Endothelial cell of umbilical vein (primary cell): Measurements from ENCODE around the gene ELMO2. TPM values are rescaled to one million over a fixed set of nuclear protein-coding genes. Genes with fewer than 3 reads are reported as not detected.

Source experiments
- BruUV-seq: library from RNA; stranded (reverse); fragments of 400-500 nt; replicated peaks from 2 replicates; lab custom pipeline; 2021; lab: Mats Ljungman, UMichigan
- CTCF ChIA-PET: fragments of 300-600, 350-600 bp; sonication (Branson Sonifier 250); formaldehyde crosslinking; loops from one replicate; lab custom pipeline; 2021; ENCODE audit warnings: antibody characterized with exemption, inconsistent platforms; lab: Charles Lee
- POLR2A ChIA-PET: fragments of 300-600, 350-600 bp; sonication (Branson Sonifier 250); formaldehyde crosslinking; loops from one replicate; lab custom pipeline; 2021; ENCODE audit warnings: antibody characterized with exemption, inconsistent platforms; lab: Charles Lee
- DNase-seq: peaks from one replicate; pipeline ENCODE4 v3.0.0-alpha.2; 2011; ENCODE audit warnings: low read depth, low spot score
- FAIRE-seq: peaks from 2 replicates; lab custom pipeline; 2011; peaks lifted over from hg19 to GRCh38; lab: Jason Lieb, UNC
- H2AFZ ChIP-seq: 2 replicates; pipeline ENCODE4 v1.6.0; 2012; ENCODE audit warnings: low read depth, low read length, control low read depth, inconsistent platforms
- H3K27ac ChIP-seq: 2 replicates; pipeline ENCODE4 v1.5.1; 2011; ENCODE audit warnings: low read depth, mild to moderate bottlenecking, control low read depth, low read length, moderate library complexity; ENCODE audit not compliant: insufficient read depth
- H3K27me3 ChIP-seq, 2 experiments: 2 replicates each; pipeline versions ENCODE4 v1.6.0 to v1.6.1; 2011; ENCODE audit warnings: low read length in 2 of 2, mixed read lengths in 1 of 2; ENCODE audit not compliant: control insufficient read depth in 2 of 2, insufficient read depth in 2 of 2
- H3K36me3 ChIP-seq, 2 experiments: 2 replicates in 1 of 2; 3 replicates in 1 of 2; pipeline ENCODE4 v1.5.1; 2011; ENCODE audit warnings: low read length in 2 of 2, mild to moderate bottlenecking in 1 of 2, moderate library complexity in 1 of 2; ENCODE audit not compliant: control insufficient read depth in 2 of 2, insufficient read depth in 2 of 2; ENCODE audit errors: extremely low read depth in 1 of 2
- H3K4me1 ChIP-seq: 3 replicates; pipeline ENCODE4 v1.5.1; 2011; ENCODE audit warnings: mild to moderate bottlenecking, low read length; ENCODE audit not compliant: control insufficient read depth, insufficient read depth; ENCODE audit errors: extremely low read depth
- H3K4me2 ChIP-seq: 2 replicates; pipeline ENCODE4 v1.6.1; 2011; ENCODE audit warnings: low read length, control low read depth, mixed read lengths; ENCODE audit not compliant: insufficient read depth
- H3K4me3 ChIP-seq, 3 experiments: fragments of 200-600 bp in 1 of 3; sonication (generic), shearing (Covaris generic) in 1 of 3; replicated peaks in 1 of 3; 2 replicates each; pipeline ENCODE4 v1.5.1; 2011 to 2016; ENCODE audit warnings: control low read depth in 3 of 3, low read length in 3 of 3, mild to moderate bottlenecking in 2 of 3, inconsistent platforms in 1 of 3, low read depth in 1 of 3, moderate library complexity in 1 of 3; ENCODE audit not compliant: insufficient read depth in 1 of 3
- H3K79me2 ChIP-seq: 2 replicates; pipeline ENCODE4 v1.6.0; 2012; ENCODE audit warnings: low read length, inconsistent platforms; ENCODE audit not compliant: control insufficient read depth, insufficient read depth
- H3K9ac ChIP-seq: replicated peaks from 2 replicates; pipeline ENCODE3; 2011; ENCODE audit warnings: low read length, control low read depth; ENCODE audit not compliant: insufficient read depth; ENCODE audit errors: extremely low read depth
- H3K9me1 ChIP-seq: replicated peaks from 3 replicates; pipeline ENCODE4 v1.6.0; 2011; ENCODE audit warnings: mild to moderate bottlenecking, low read length; ENCODE audit not compliant: control insufficient read depth, insufficient read depth; ENCODE audit errors: extremely low read depth
- H3K9me3 ChIP-seq: replicated peaks from 2 replicates; pipeline ENCODE4 v1.5.1; 2012; ENCODE audit warnings: low read length, inconsistent platforms; ENCODE audit not compliant: control insufficient read depth, insufficient read depth
- H4K20me1 ChIP-seq: replicated peaks from 2 replicates; pipeline ENCODE3; 2011; ENCODE audit warnings: mild to moderate bottlenecking, low read length; ENCODE audit not compliant: control insufficient read depth, insufficient read depth; ENCODE audit errors: extremely low read depth
- GATA2 ChIP-seq: IDR thresholded peaks from 2 replicates; pipeline ENCODE4 v1.7.0; 2011; ENCODE audit warnings: low read depth, mild to moderate bottlenecking, moderate library complexity, mixed read lengths, low read length; ENCODE audit not compliant: insufficient read length, insufficient read depth
- dilution Hi-C: fragments of 300-500 bp; cut with MboI; formaldehyde crosslinking; loops from one replicate; pipeline ENCODE4 v1.15.0; 2019; ENCODE audit warnings: low sequenced_read_pairs; ENCODE audit not compliant: extremely low pct_ligation_motif_present
- intact Hi-C: fragments of 100-400 bp; cut with micrococcal nuclease; formaldehyde crosslinking; loops from one replicate; pipeline ENCODE4 v1.10.0; 2022
- polyA plus RNA-seq, 4 experiments: library from polyadenylated mRNA; depleted of rRNA in 3 of 4; stranded (reverse) in 3 of 4; unstranded in 1 of 4; fragments of >200 nt; gene quantifications; 2 replicates each; pipeline versions ENCODE4 v1.2.1 to v1.2.3, GENCODE V29; 2011 to 2012; ENCODE audit warnings: missing spikeins in 1 of 4
- total RNA-seq: library from RNA; stranded (reverse); gene quantifications from 2 replicates; pipeline ENCODE4 v1.2.3, GENCODE V29; 2021
- TF ChIP-seq, protein P1 (sequence below), 2 donors: IDR thresholded peaks; 1 replicate in 1 of 2; 2 replicates in 1 of 2; pipeline ENCODE4 v1.5.1; 2011; ENCODE audit warnings: low read length in 2 of 2, mild to moderate bottlenecking in 2 of 2, moderate library complexity in 2 of 2, control low read depth in 1 of 2, inconsistent platforms in 1 of 2, low read depth in 1 of 2; ENCODE audit not compliant: insufficient read depth in 1 of 2; ENCODE audit errors: extremely low read depth in 1 of 2
- TF ChIP-seq, protein P2 (sequence below): IDR thresholded peaks from 2 replicates; pipeline ENCODE4 v1.6.1; 2011; ENCODE audit not compliant: insufficient read depth, insufficient read length

ELMO2 gene
- total and polyA plus RNA-seq, 2 donors (not counting 3 experiments of a cell fraction or from before 2014, with no cell fraction given) = 35.1 to 43.5 TPM

GRCh38 chr20:46407671-46407996 lies 1.2 kb upstream of the ELMO2 start:
- peaks cover 2 to 10% of the 10 kb centered on the region in 2 experiments for H3K27me3 ChIP-seq
- FAIRE-seq = no peak
- TF ChIP-seq, protein P1, sequence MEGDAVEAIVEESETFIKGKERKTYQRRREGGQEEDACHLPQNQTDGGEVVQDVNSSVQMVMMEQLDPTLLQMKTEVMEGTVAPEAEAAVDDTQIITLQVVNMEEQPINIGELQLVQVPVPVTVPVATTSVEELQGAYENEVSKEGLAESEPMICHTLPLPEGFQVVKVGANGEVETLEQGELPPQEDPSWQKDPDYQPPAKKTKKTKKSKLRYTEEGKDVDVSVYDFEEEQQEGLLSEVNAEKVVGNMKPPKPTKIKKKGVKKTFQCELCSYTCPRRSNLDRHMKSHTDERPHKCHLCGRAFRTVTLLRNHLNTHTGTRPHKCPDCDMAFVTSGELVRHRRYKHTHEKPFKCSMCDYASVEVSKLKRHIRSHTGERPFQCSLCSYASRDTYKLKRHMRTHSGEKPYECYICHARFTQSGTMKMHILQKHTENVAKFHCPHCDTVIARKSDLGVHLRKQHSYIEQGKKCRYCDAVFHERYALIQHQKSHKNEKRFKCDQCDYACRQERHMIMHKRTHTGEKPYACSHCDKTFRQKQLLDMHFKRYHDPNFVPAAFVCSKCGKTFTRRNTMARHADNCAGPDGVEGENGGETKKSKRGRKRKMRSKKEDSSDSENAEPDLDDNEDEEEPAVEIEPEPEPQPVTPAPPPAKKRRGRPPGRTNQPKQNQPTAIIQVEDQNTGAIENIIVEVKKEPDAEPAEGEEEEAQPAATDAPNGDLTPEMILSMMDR (IDR thresholded peaks at IDR 0.05; ENCODE audit: extremely low read depth in 1 of 2, insufficient read depth in 1 of 2, low read depth in 1 of 2, low read length in 2 of 2) = no peak
- TF ChIP-seq, protein P2, sequence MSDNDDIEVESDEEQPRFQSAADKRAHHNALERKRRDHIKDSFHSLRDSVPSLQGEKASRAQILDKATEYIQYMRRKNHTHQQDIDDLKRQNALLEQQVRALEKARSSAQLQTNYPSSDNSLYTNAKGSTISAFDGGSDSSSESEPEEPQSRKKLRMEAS = no peak
- no peak for TF ChIP-seq GATA2
- no peak overlapping the region for H3K4me2 ChIP-seq
- no peak overlapping the region for H3K9ac ChIP-seq
- no peaks in the 10 kb centered on the region for H4K20me1 ChIP-seq
- BruUV-seq = no TSS peak
- ChIA-PET POLR2A (no interaction called here), CTCF (interaction anchor here (0.6 to 3.7 kb wide), 6 partner anchors 59 to 608 kb away, joined by 3 to 32 read pairs (median 4); no protein-coding TSS in a partner anchor)
- no peak overlapping the region for H2AFZ ChIP-seq
- peaks cover 13% of the 10 kb centered on the region for H3K4me1 ChIP-seq
- H3K4me3 ChIP-seq = no peak overlapping the region
- H3K9me3 ChIP-seq = no peaks in the 10 kb centered on the region
- no peaks in the 10 kb centered on the region for H3K36me3 ChIP-seq
- H3K9me1 ChIP-seq = no peaks in the 10 kb centered on the region
- no peak overlapping the region for H3K27ac ChIP-seq
- peaks cover 14% of the 10 kb centered on the region for H3K79me2 ChIP-seq
- intact Hi-C loops (loop anchor here (2.0 kb wide), 1 partner anchor 281 kb away; the partner anchor contains the start of gene TP53RK), dilution Hi-C loops (no loop called here)
- DNase-seq = no peak
